ENCODE results near the gene SIK2. TPM values are rescaled to one million over a fixed set of nuclear protein-coding genes. Genes with fewer than 3 reads are reported as not detected.

SIK2 gene
- total RNA-seq, 4 donors from 2014 or later, result 16.2 to 27.6 (median 20.9) TPM

- no peak for TF ChIP-seq POLR2A (IDR thresholded peaks at IDR 0.05)
- TF ChIP-seq, protein P1, sequence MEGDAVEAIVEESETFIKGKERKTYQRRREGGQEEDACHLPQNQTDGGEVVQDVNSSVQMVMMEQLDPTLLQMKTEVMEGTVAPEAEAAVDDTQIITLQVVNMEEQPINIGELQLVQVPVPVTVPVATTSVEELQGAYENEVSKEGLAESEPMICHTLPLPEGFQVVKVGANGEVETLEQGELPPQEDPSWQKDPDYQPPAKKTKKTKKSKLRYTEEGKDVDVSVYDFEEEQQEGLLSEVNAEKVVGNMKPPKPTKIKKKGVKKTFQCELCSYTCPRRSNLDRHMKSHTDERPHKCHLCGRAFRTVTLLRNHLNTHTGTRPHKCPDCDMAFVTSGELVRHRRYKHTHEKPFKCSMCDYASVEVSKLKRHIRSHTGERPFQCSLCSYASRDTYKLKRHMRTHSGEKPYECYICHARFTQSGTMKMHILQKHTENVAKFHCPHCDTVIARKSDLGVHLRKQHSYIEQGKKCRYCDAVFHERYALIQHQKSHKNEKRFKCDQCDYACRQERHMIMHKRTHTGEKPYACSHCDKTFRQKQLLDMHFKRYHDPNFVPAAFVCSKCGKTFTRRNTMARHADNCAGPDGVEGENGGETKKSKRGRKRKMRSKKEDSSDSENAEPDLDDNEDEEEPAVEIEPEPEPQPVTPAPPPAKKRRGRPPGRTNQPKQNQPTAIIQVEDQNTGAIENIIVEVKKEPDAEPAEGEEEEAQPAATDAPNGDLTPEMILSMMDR (IDR thresholded peaks at IDR 0.05), result no peak
- no peak for TF ChIP-seq POLR2AphosphoS5 (IDR thresholded peaks at IDR 0.05)
- TF ChIP-seq EP300 (IDR thresholded peaks at IDR 0.05), result no peak
- Histone ChIP-seq H3K36me3 (peaks cover 0 to 7% of the 10 kb centered on the region in 2 donors), H3K4me1 (peaks cover 0 to 5% (median 0%) of the 10 kb centered on the region in 3 donors), H3K9me3 (no peaks in the 10 kb centered on the region), H3K4me3 (no peak overlapping the region), H3K27ac (no peak overlapping the region), H3K27me3 (no peaks in the 10 kb centered on the region)
- 86 to 100% methylated on average over 1 to 7 of the region's 10 CpGs for WGBS, 2 donors (ENCODE audit: low coverage in 1 of 2)
- no peak for ATAC-seq
These were observed 39.4 kb upstream of the SIK2 start for GRCh38 chr11:111562692-111563389.

DNA sequence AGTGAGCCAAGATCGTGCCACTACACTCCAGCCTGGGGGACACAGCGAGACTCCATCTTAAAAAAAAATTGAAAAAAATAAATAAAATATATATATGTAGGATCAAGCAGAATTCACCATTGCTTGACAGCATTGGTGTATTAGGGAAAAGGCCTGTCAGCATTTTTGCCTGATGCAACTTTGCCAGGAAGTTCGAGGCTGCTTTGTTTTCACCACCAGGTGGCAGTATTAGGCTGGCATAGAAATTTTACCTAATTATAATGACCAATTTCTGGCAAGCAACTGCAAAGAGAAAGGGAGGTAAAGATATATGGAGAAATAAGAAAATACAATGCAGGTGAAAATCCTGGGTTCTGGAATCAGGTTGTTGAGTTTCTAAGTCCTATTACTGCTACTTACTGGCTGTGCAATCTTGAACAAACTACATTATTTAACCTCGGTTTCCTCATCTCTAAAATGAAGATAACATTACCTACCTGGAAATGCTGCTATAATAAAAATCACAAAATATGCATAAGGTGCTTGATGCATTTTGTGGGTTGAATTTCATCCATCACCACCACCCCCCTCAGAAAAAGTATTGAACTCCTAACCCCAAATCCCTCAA, 37.0 kb upstream of the SIK2 start:
- H3K27ac ChIP-seq, result no peak overlapping the region
- peaks cover 0 to 3% (median 0%) of the 10 kb centered on the region in 3 donors for H3K4me1 ChIP-seq
- H3K36me3 ChIP-seq, result peaks cover 0 to 6% of the 10 kb centered on the region in 2 donors
- peak; percentile 66 for ATAC-seq
- H3K9me3 ChIP-seq, result no peaks in the 10 kb centered on the region
- H3K27me3 ChIP-seq, result no peaks in the 10 kb centered on the region
- H3K4me3 ChIP-seq, result no peak overlapping the region
- TF ChIP-seq, protein P1 (IDR thresholded peaks at IDR 0.05), result peak; percentile 89 to 93 (median 91)
- TF ChIP-seq EP300 (IDR thresholded peaks at IDR 0.05) (no peak), POLR2A (IDR thresholded peaks at IDR 0.05) (no peak), POLR2AphosphoS5 (IDR thresholded peaks at IDR 0.05) (peak; percentile 36)
- WGBS, 2 donors (ENCODE audit: low coverage in 1 of 2), result 51 to 60% methylated on average over 3 to 4 of the region's 4 CpGs

GRCh38 chr11:111566324-111566723, 35.9 kb upstream of the SIK2 start:
- no peak for ATAC-seq
- TF ChIP-seq POLR2A (IDR thresholded peaks at IDR 0.05), result no peak
- Histone ChIP-seq H3K36me3 (no peaks in the 10 kb centered on the region), H3K27ac (no peak overlapping the region), H3K4me3 (no peak overlapping the region), H3K27me3 (no peaks in the 10 kb centered on the region), H3K4me1 (peaks cover 0 to 3% (median 0%) of the 10 kb centered on the region in 3 donors), H3K9me3 (no peaks in the 10 kb centered on the region)
- WGBS, 2 donors (ENCODE audit: low coverage in 1 of 2), result 76 to 86% methylated on average over 4 to 5 of the region's 7 CpGs

DNA sequence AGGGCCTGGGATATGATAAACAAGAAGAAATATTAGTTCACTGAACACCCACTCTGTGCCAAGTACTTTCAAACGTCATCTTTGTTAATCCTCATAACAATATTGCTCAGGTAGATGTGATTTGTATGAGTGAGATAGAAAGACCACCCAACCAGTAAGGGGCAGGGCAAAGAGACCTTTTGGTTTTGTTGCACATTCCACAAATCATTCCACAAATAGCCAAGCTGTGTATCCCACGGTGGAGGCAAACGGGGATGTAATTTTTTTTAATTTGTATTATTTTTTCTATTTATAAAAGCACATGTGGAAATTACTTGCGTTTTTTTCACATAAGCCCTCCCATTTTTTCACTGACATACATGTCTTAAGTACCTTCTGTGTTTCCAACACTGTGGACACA, 32.8 kb upstream of the SIK2 start:
- no peaks in the 10 kb centered on the region for H3K36me3 ChIP-seq
- no peak overlapping the region for H3K27ac ChIP-seq
- H3K4me3 ChIP-seq, result no peak overlapping the region
- no peak for ATAC-seq
- peaks cover 0 to 15% (median 3%) of the 10 kb centered on the region in 3 donors for H3K4me1 ChIP-seq
- TF ChIP-seq POLR2AphosphoS5 (IDR thresholded peaks at IDR 0.05) (no peak), EP300 (IDR thresholded peaks at IDR 0.05) (no peak), POLR2A (IDR thresholded peaks at IDR 0.05) (no peak)
- TF ChIP-seq, protein P1 (IDR thresholded peaks at IDR 0.05), result no peak
- H3K9me3 ChIP-seq, result no peaks in the 10 kb centered on the region
- 47 to 52% methylated on average over 4 of the region's 4 CpGs for WGBS, 2 donors (ENCODE audit: low coverage in 1 of 2)
- no peaks in the 10 kb centered on the region for H3K27me3 ChIP-seq

DNA sequence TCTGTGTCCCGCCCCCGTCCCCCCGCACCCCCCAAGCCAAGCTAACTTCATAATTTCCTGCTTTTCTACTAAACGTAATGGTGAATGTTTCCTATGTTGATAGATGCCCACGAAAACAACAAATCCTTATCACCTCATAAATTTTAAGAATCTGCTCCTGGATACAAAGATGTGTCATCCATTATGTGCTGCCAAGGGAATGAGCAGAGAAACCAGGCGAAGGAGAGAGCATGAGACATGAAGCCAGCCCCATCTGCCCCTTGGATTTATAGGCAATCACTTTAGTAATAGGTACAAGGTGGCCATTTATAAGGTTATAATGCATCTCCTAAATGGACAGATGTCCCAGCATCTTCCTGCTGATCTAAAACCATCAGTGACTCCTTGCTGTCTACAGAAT, 31.5 kb upstream of the SIK2 start:
- TF ChIP-seq, protein P1 (IDR thresholded peaks at IDR 0.05), result no peak
- no peak for TF ChIP-seq POLR2AphosphoS5 (IDR thresholded peaks at IDR 0.05)
- Histone ChIP-seq H3K4me1 (peaks cover 0 to 15% (median 3%) of the 10 kb centered on the region in 3 donors), H3K4me3 (no peak overlapping the region), H3K27ac (no peak overlapping the region), H3K36me3 (no peaks in the 10 kb centered on the region), H3K27me3 (no peaks in the 10 kb centered on the region), H3K9me3 (no peaks in the 10 kb centered on the region)
- whole genome bisulfite sequencing, 2 donors (ENCODE audit: low coverage in 1 of 2), result 73 to 87% methylated on average over 2 to 3 of the region's 6 CpGs
- no peak for ATAC-seq
